CD8-positive, alpha-beta memory T cell (primary cell): ENCODE data around the gene PREX1. TPM values are rescaled to one million over a fixed set of nuclear protein-coding genes. Genes with fewer than 3 reads are reported as not detected.
A peak's percentile ranks its signal among the peaks of the same experiment; 100 is the strongest.

Source experiments
- CTCF ChIA-PET: fragments of 350-600 bp; sonication (Branson Sonifier 250); formaldehyde crosslinking; loops from one replicate; lab custom pipeline; 2021; ENCODE audit warnings: antibody characterized with exemption; lab: Charles Lee
- POLR2A ChIA-PET: fragments of 350-600 bp; sonication (Branson Sonifier 250); formaldehyde crosslinking; loops from one replicate; lab custom pipeline; 2021; ENCODE audit warnings: antibody characterized with exemption; lab: Charles Lee
- DNase-seq, 5 donors: peaks; one replicate each; pipeline versions ENCODE4 v3.0.0 to v3.0.0-alpha.2; 2020 to 2022; ENCODE audit warnings: mixed read lengths in 1 of 5
- H3K27ac ChIP-seq: one replicate; pipeline ENCODE4 v1.7.0; 2013; ENCODE audit warnings: low read depth, mild to moderate bottlenecking, low read length, moderate library complexity
- H3K27me3 ChIP-seq: 2 replicates; pipeline ENCODE4 v1.7.0; 2013; ENCODE audit warnings: low read length, mild to moderate bottlenecking; ENCODE audit not compliant: insufficient read depth, poor library complexity, severe bottlenecking
- H3K36me3 ChIP-seq: 2 replicates; pipeline ENCODE4 v1.7.0; 2013; ENCODE audit warnings: mild to moderate bottlenecking, low read length, moderate library complexity; ENCODE audit not compliant: insufficient read depth
- H3K4me1 ChIP-seq: 2 replicates; pipeline ENCODE4 v1.7.0; 2013; ENCODE audit warnings: mild to moderate bottlenecking, low read length, moderate library complexity; ENCODE audit not compliant: insufficient read depth
- H3K4me3 ChIP-seq: 2 replicates; pipeline ENCODE4 v1.7.0; 2013; ENCODE audit warnings: mild to moderate bottlenecking, low read length
- H3K9me3 ChIP-seq: 2 replicates; pipeline ENCODE4 v1.7.0; 2013; ENCODE audit warnings: mild to moderate bottlenecking, low read length
- H3K27ac Mint-ChIP-seq, 8 donors: one replicate each; pipeline ENCODE4 v1.8.0; 2020 to 2021; ENCODE audit warnings: mixed read lengths in 8 of 8, mild to moderate bottlenecking in 6 of 8, inconsistent platforms in 3 of 8, moderate library complexity in 3 of 8
- H3K27me3 Mint-ChIP-seq, 2 donors: one replicate each; pipeline ENCODE4 v1.8.0; 2020 to 2021; ENCODE audit warnings: mixed read lengths in 2 of 2, mild to moderate bottlenecking in 1 of 2, moderate library complexity in 1 of 2
- H3K36me3 Mint-ChIP-seq, 3 donors: one replicate each; pipeline ENCODE4 v1.8.0; 2020 to 2021; ENCODE audit warnings: mixed read lengths in 3 of 3, inconsistent platforms in 1 of 3, mild to moderate bottlenecking in 1 of 3
- H3K4me1 Mint-ChIP-seq, 3 donors: one replicate each; pipeline ENCODE4 v1.8.0; 2020 to 2021; ENCODE audit warnings: mixed read lengths in 3 of 3, inconsistent platforms in 1 of 3, mild to moderate bottlenecking in 1 of 3
- H3K4me3 Mint-ChIP-seq, 7 donors: one replicate each; pipeline ENCODE4 v1.8.0; 2020 to 2021; ENCODE audit warnings: mixed read lengths in 7 of 7, mild to moderate bottlenecking in 6 of 7, moderate library complexity in 4 of 7, inconsistent platforms in 2 of 7
- H3K9me3 Mint-ChIP-seq, 5 donors: one replicate each; pipeline ENCODE4 v1.8.0; 2020 to 2022; ENCODE audit warnings: mixed read lengths in 5 of 5, mild to moderate bottlenecking in 3 of 5, moderate library complexity in 2 of 5, inconsistent platforms in 1 of 5
- polyA plus RNA-seq: library from polyadenylated mRNA; unstranded; fragments of 300-500 nt; fragmentation: Illumina TruSeq; gene quantifications from one replicate; pipeline ENCODE4 v1.2.3, GENCODE V29; 2021
- total RNA-seq, 2 experiments: library from RNA; stranded (reverse); gene quantifications; one replicate each; pipeline ENCODE4 v1.2.3, GENCODE V29; 2021

Gene PREX1
- total and polyA plus RNA-seq, 3 experiments from 2014 or later = 89.5 to 90.5 (median 90.0) TPM

GRCh38 chr20:48774696-48775095, 53.1 kb downstream of the PREX1 start:
- Mint-ChIP-seq H3K4me3 (peak overlapping the region in 4 of 7 donors; percentile 42 to 69 (median 66)), H3K36me3 (peaks cover 7 to 48% (median 12%) of the 10 kb centered on the region in 3 donors), H3K9me3 (peaks cover 0 to 1% (median 0%) of the 10 kb centered on the region in 5 donors), H3K27me3 (peaks cover 0 to 1% of the 10 kb centered on the region in 2 donors), H3K4me1 (peaks cover 63 to 84% (median 81%) of the 10 kb centered on the region in 3 donors), H3K27ac (peak overlapping the region; percentile 81 to 96 (median 90))
- Histone ChIP-seq H3K4me1 (peaks cover 65% of the 10 kb centered on the region), H3K27ac (no peak overlapping the region), H3K36me3 (no peaks in the 10 kb centered on the region), H3K4me3 (no peak overlapping the region), H3K27me3 (no peaks in the 10 kb centered on the region), H3K9me3 (no peaks in the 10 kb centered on the region)
- peak in 1 of 5 donors; percentile 41 for DNase-seq
- POLR2A ChIA-PET = no interaction called here
- CTCF ChIA-PET = interaction anchor here (1.3 to 1.4 kb wide), 2 partner anchors 10 to 12 kb away, joined by 4 to 5 read pairs; no protein-coding TSS in a partner anchor

DNA sequence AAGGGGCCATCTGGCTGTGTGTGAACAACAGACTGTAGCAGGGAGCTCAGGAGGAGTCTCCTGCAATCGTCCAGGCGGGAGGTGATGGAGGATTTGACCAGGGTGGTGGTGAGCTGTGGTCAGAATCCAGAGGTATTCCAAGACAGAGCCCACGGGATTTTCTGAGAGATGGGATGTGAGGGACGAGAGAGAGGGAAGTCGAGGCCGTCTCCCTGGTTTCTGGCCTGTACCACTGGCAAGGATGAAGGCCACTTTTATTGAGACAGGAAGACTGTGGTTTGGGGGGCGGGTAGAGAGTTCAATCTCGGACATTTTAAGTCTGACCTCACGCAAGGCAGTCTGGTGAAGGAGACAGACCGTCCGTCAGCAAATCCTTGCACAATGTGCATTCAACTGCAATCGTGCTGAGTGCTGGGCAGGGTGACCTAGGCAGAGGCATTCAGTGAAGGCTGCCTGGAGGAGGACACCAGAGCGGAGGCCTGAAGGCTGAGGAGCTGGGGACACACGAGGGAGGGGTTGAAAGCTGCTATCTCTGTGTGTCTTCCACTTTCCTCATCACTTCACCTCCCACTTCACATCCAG, 53.9 kb downstream of the PREX1 start:
- H3K27me3 Mint-ChIP-seq = peaks cover 0 to 1% of the 10 kb centered on the region in 2 donors
- peak overlapping the region; percentile 19 to 82 (median 69) for H3K4me3 Mint-ChIP-seq
- peaks cover 71 to 92% (median 89%) of the 10 kb centered on the region in 3 donors for H3K4me1 Mint-ChIP-seq
- POLR2A ChIA-PET = interaction anchor here (0.6 kb wide), 1 partner anchor 90 kb away, joined by 3 read pairs; no protein-coding TSS in a partner anchor
- Histone ChIP-seq H3K36me3 (no peaks in the 10 kb centered on the region), H3K27ac (no peak overlapping the region), H3K27me3 (no peaks in the 10 kb centered on the region), H3K4me1 (peaks cover 72% of the 10 kb centered on the region), H3K9me3 (no peaks in the 10 kb centered on the region), H3K4me3 (no peak overlapping the region)
- H3K36me3 Mint-ChIP-seq = peaks cover 3 to 48% (median 9%) of the 10 kb centered on the region in 3 donors
- peak overlapping the region; percentile 84 to 96 (median 91) for H3K27ac Mint-ChIP-seq
- CTCF ChIA-PET = interaction anchor here (1.3 to 1.4 kb wide), 3 partner anchors 10 to 35 kb away, joined by 4 to 5 read pairs (median 4); no protein-coding TSS in a partner anchor
- DNase-seq = peak in 1 of 5 donors; percentile 37
- peaks cover 0 to 1% (median 0%) of the 10 kb centered on the region in 5 donors for H3K9me3 Mint-ChIP-seq

- no peak overlapping the region for H3K4me3 ChIP-seq
- H3K36me3 Mint-ChIP-seq = peaks cover 0 to 43% (median 9%) of the 10 kb centered on the region in 3 donors
- CTCF ChIA-PET = interaction anchor here (0.7 to 1.3 kb wide), 2 partner anchors 11 to 34 kb away, joined by 3 to 4 read pairs; no protein-coding TSS in a partner anchor
Observed at GRCh38 chr20:48772183-48772976, 55.4 kb downstream of the PREX1 start.

GRCh38 chr20:48771542-48771941, 56.3 kb downstream of the PREX1 start:
- ChIA-PET CTCF (no interaction called here), POLR2A (no interaction called here)
- H3K27me3 ChIP-seq = no peaks in the 10 kb centered on the region
- Mint-ChIP-seq H3K27ac (peak overlapping the region in 7 of 8 donors; percentile 11 to 98 (median 95)), H3K4me3 (peak overlapping the region in 2 of 7 donors; percentile 6 to 12), H3K27me3 (peaks cover 0 to 1% of the 10 kb centered on the region in 2 donors), H3K36me3 (peaks cover 0 to 39% (median 9%) of the 10 kb centered on the region in 3 donors), H3K4me1 (peaks cover 94 to 96% (median 95%) of the 10 kb centered on the region in 3 donors), H3K9me3 (peaks cover 0 to 1% (median 0%) of the 10 kb centered on the region in 5 donors)
- H3K4me1 ChIP-seq = peaks cover 88% of the 10 kb centered on the region
- no peak overlapping the region for H3K27ac ChIP-seq
- H3K9me3 ChIP-seq = no peaks in the 10 kb centered on the region
- H3K4me3 ChIP-seq = no peak overlapping the region
- DNase-seq = peak in 1 of 5 donors; percentile 42
- no peaks in the 10 kb centered on the region for H3K36me3 ChIP-seq

More at GRCh38 chr20:48772183-48772976, 55.4 kb downstream of the PREX1 start:
- peak overlapping the region; percentile 61 to 96 (median 90) for H3K27ac Mint-ChIP-seq
- peaks cover 0 to 1% of the 10 kb centered on the region in 2 donors for H3K27me3 Mint-ChIP-seq
- peaks cover 0 to 1% (median 0%) of the 10 kb centered on the region in 5 donors for H3K9me3 Mint-ChIP-seq
- DNase-seq = peak in 2 of 5 donors; percentile 28 to 46
- H3K4me1 Mint-ChIP-seq = peaks cover 87 to 96% (median 94%) of the 10 kb centered on the region in 3 donors
- peak overlapping the region in 4 of 7 donors; percentile 38 to 69 (median 62) for H3K4me3 Mint-ChIP-seq
- H3K4me1 ChIP-seq = peaks cover 88% of the 10 kb centered on the region
- no peaks in the 10 kb centered on the region for H3K36me3 ChIP-seq
- H3K27me3 ChIP-seq = no peaks in the 10 kb centered on the region
- no peak overlapping the region for H3K27ac ChIP-seq
- no peaks in the 10 kb centered on the region for H3K9me3 ChIP-seq
- POLR2A ChIA-PET = no interaction called here

GRCh38 chr20:48770700-48771442, 56.9 kb downstream of the PREX1 start:
- peaks cover 93% of the 10 kb centered on the region for H3K4me1 ChIP-seq
- no peaks in the 10 kb centered on the region for H3K36me3 ChIP-seq
- H3K27ac Mint-ChIP-seq = peak overlapping the region; percentile 93 to 98 (median 96)
- H3K9me3 Mint-ChIP-seq = peaks cover 0 to 1% (median 0%) of the 10 kb centered on the region in 5 donors
- H3K27me3 ChIP-seq = no peaks in the 10 kb centered on the region
- peak overlapping the region in 3 of 7 donors; percentile 12 to 38 (median 23) for H3K4me3 Mint-ChIP-seq
- H3K9me3 ChIP-seq = no peaks in the 10 kb centered on the region
- peak in 1 of 5 donors; percentile 40 for DNase-seq
- peaks cover 97 to 99% (median 98%) of the 10 kb centered on the region in 3 donors for H3K4me1 Mint-ChIP-seq
- H3K36me3 Mint-ChIP-seq = peaks cover 0 to 39% (median 9%) of the 10 kb centered on the region in 3 donors
- peaks cover 0 to 1% of the 10 kb centered on the region in 2 donors for H3K27me3 Mint-ChIP-seq
- ChIA-PET POLR2A (interaction anchor here (0.7 kb wide), 1 partner anchor 9 kb away, joined by 3 read pairs; no protein-coding TSS in a partner anchor), CTCF (no interaction called here)
- H3K4me3 ChIP-seq = no peak overlapping the region
- H3K27ac ChIP-seq = no peak overlapping the region

GRCh38 chr20:48769069-48769983, 58.5 kb downstream of the PREX1 start:
- Histone ChIP-seq H3K9me3 (no peaks in the 10 kb centered on the region), H3K27me3 (no peaks in the 10 kb centered on the region), H3K27ac (peak overlapping the region; percentile 66), H3K4me1 (peaks cover 94% of the 10 kb centered on the region), H3K4me3 (peak overlapping the region; percentile 12), H3K36me3 (no peaks in the 10 kb centered on the region)
- DNase-seq = peak; percentile 77 to 92 (median 87)
- Mint-ChIP-seq H3K9me3 (no peaks in the 10 kb centered on the region), H3K4me1 (peaks cover 95 to 96% (median 95%) of the 10 kb centered on the region in 3 donors), H3K4me3 (peak overlapping the region; percentile 6 to 80 (median 65)), H3K36me3 (peaks cover 7 to 35% (median 15%) of the 10 kb centered on the region in 3 donors), H3K27ac (peak overlapping the region; percentile 93 to 98 (median 96)), H3K27me3 (no peaks in the 10 kb centered on the region)
- ChIA-PET CTCF (no interaction called here), POLR2A (no interaction called here)
